SK-N-SH (cell line): ENCODE measurements around the gene NANOS3.

Experiments
- CTCF ChIP-seq: fragments of 200-600 bp; sonication (generic); IDR thresholded peaks from 2 replicates; pipeline ENCODE4 v1.6.1; 2017; ENCODE audit warnings: antibody characterized with exemption, mild to moderate bottlenecking, moderate library complexity
- EP300 ChIP-seq, 2 experiments: IDR thresholded peaks; 2 replicates each; pipeline versions ENCODE4 v1.4.0 to v1.6.1; 2012; ENCODE audit warnings: borderline replicate concordance in 1 of 2, low read depth in 1 of 2, low read length in 1 of 2
- IRF3 ChIP-seq: fragments of 150-350 bp; IDR thresholded peaks from 2 replicates; pipeline ENCODE4 v1.6.1; 2016; ENCODE audit warnings: mild to moderate bottlenecking, low read depth, low read length
- MAX ChIP-seq: IDR thresholded peaks from 2 replicates; pipeline ENCODE4 v1.4.0; 2012; ENCODE audit warnings: low read depth
- MXI1 ChIP-seq: IDR thresholded peaks from 2 replicates; pipeline ENCODE4 v1.6.1; 2012; ENCODE audit warnings: mild to moderate bottlenecking, low read depth, low read length, improper control_type of control experiment
- POLR2AphosphoS5 ChIP-seq: IDR thresholded peaks from 2 replicates; pipeline ENCODE4 v1.6.1; 2012; ENCODE audit warnings: low read depth, low read length
- RXRA ChIP-seq: IDR thresholded peaks from 2 replicates; pipeline ENCODE4 v1.4.0; 2012; ENCODE audit warnings: low read depth, mild to moderate bottlenecking, borderline replicate concordance

- TF ChIP-seq CTCF = no peak
- no peak for TF ChIP-seq MAX
- TF ChIP-seq EP300 (IDR thresholded peaks at IDR 0.05; ENCODE audit: borderline replicate concordance in 1 of 2, low read depth in 1 of 2, low read length in 1 of 2) = no peak
- TF ChIP-seq MXI1 = no peak
- TF ChIP-seq RXRA = no peak
- no peak for TF ChIP-seq POLR2AphosphoS5
- no peak for TF ChIP-seq IRF3
These were observed 11.3 kb downstream of the NANOS3 start for GRCh38 chr19:13888281-13888680.
